ENCODE results near the gene BMPR1A. TPM values are rescaled to one million over a fixed set of nuclear protein-coding genes. Genes with fewer than 3 reads are reported as not detected.

The BMPR1A gene
- polyA plus RNA-seq, 2 of the 4 experiments (the other 2 are of a cell fraction), result 25.5 to 39.0 TPM

- no peak for TF ChIP-seq SMC3 (IDR thresholded peaks at IDR 0.05)
- no peak for TF ChIP-seq JUNB (IDR thresholded peaks at IDR 0.05)
- TF ChIP-seq RFX5 (IDR thresholded peaks at IDR 0.05), result no peak
- TF ChIP-seq CHD2 (IDR thresholded peaks at IDR 0.05; ENCODE audit: low read length, partially characterized antibody), result no peak
- TF ChIP-seq HOXB13 (CRISPR knock-in tag; IDR thresholded peaks at IDR 0.05; ENCODE audit: low read depth), result no peak
- TF ChIP-seq KDM1A (IDR thresholded peaks at IDR 0.05; ENCODE audit: low read depth), result no peak
Measured at GRCh38 chr10:86716466-86716865, 40.0 kb upstream of the BMPR1A start (continued).

DNA sequence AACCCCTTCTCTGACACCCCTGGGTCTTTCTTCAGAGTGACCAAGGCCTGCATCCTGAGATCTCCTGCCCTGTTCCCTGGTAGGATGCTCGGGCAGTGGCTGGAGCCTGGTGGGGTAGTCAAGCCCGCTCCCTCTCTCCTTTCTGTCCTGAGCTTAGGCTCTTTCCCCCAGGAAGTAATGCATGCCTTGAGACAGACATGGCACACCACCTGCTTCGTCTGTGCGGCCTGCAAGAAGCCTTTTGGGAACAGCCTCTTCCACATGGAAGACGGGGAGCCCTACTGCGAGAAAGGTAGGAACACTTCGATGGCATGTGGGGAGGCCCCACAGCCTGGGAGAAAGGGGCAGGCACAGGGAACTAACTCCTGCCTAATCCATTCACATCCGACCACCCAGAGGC, 37.9 kb upstream of the BMPR1A start:
- TF ChIP-seq, protein P1, sequence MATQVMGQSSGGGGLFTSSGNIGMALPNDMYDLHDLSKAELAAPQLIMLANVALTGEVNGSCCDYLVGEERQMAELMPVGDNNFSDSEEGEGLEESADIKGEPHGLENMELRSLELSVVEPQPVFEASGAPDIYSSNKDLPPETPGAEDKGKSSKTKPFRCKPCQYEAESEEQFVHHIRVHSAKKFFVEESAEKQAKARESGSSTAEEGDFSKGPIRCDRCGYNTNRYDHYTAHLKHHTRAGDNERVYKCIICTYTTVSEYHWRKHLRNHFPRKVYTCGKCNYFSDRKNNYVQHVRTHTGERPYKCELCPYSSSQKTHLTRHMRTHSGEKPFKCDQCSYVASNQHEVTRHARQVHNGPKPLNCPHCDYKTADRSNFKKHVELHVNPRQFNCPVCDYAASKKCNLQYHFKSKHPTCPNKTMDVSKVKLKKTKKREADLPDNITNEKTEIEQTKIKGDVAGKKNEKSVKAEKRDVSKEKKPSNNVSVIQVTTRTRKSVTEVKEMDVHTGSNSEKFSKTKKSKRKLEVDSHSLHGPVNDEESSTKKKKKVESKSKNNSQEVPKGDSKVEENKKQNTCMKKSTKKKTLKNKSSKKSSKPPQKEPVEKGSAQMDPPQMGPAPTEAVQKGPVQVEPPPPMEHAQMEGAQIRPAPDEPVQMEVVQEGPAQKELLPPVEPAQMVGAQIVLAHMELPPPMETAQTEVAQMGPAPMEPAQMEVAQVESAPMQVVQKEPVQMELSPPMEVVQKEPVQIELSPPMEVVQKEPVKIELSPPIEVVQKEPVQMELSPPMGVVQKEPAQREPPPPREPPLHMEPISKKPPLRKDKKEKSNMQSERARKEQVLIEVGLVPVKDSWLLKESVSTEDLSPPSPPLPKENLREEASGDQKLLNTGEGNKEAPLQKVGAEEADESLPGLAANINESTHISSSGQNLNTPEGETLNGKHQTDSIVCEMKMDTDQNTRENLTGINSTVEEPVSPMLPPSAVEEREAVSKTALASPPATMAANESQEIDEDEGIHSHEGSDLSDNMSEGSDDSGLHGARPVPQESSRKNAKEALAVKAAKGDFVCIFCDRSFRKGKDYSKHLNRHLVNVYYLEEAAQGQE (IDR thresholded peaks at IDR 0.05), result no peak
- TF ChIP-seq CHD4 (IDR thresholded peaks at IDR 0.05; ENCODE audit: borderline replicate concordance), result no peak
- TF ChIP-seq HOXB5 (CRISPR knock-in tag; IDR thresholded peaks at IDR 0.05), result no peak
- no peak for TF ChIP-seq NFE2L2 (conservative IDR thresholded peaks at IDR 0.05; ENCODE audit: low read length)
- TF ChIP-seq, protein P2, sequence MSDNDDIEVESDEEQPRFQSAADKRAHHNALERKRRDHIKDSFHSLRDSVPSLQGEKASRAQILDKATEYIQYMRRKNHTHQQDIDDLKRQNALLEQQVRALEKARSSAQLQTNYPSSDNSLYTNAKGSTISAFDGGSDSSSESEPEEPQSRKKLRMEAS (IDR thresholded peaks at IDR 0.05), result no peak
- no peak for TF ChIP-seq KDM1A (IDR thresholded peaks at IDR 0.05; ENCODE audit: low read depth)
- no peak for TF ChIP-seq FOSL2 (IDR thresholded peaks at IDR 0.05)
- no peak for TF ChIP-seq FOSL2 (CRISPR knock-in tag; IDR thresholded peaks at IDR 0.05)
- no peak for TF ChIP-seq HEYL (CRISPR knock-in tag; IDR thresholded peaks at IDR 0.05)
- no peak for TF ChIP-seq BHLHE40 (IDR thresholded peaks at IDR 0.05; ENCODE audit: low read depth, low read length)
- no peak for TF ChIP-seq ATOH8 (CRISPR knock-in tag; IDR thresholded peaks at IDR 0.05; ENCODE audit: low read depth)
- no peak for TF ChIP-seq ZSCAN20 (CRISPR knock-in tag; IDR thresholded peaks at IDR 0.05)
- TF ChIP-seq HDAC2 (IDR thresholded peaks at IDR 0.05), result no peak
- no peak for TF ChIP-seq EP300 (IDR thresholded peaks at IDR 0.05)
- Histone ChIP-seq H3K4me1 (no peaks in the 10 kb centered on the region), H3K4me2 (no peak overlapping the region), H3K4me3 (no peak overlapping the region), H3K27ac (no peak overlapping the region), H3K9me3 (no peaks in the 10 kb centered on the region)
- ChIA-PET POLR2A (interaction anchor here (0.6 kb wide), 1 partner anchor 64 kb away, joined by 6 read pairs; no protein-coding TSS in a partner anchor), CTCF (interaction anchor here (1.0 to 1.3 kb wide), 2 partner anchors 9 to 15 kb away, joined by 3 read pairs; no protein-coding TSS in a partner anchor)
- FAIRE-seq, result no peak
- ATAC-seq, result no peak
- no peak for DNase-seq (ENCODE audit: low read depth in 1 of 2, low spot score in 1 of 2)
- WGBS (ENCODE audit: missing lambda C conversion rate), result 78% methylated on average over 8 of the region's 8 CpGs

DNA sequence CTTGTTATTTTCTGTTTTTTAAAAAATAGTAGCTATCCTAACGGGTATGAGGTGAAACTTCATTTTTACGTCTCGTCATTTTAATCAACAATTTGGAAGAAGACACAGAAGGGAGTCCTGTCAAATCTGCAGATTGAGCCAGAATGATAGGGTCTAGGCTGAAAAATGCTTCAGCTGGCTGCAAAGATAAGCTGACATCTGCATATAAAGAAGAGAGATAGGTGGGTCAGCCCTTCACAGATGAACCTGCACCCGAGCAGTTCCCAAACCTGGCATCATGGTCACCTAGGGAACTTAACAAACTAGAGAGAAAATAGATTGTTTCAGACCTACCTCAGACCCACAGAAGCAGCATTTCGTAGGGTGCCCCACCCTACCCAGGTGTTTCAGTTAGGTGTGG, 35.2 kb upstream of the BMPR1A start:
- CTCF ChIA-PET, result interaction anchor here (0.8 to 1.5 kb wide), 4 partner anchors 9 to 184 kb away, joined by 3 to 4 read pairs (median 3); no protein-coding TSS in a partner anchor
- FAIRE-seq (no peak), DNase-seq (ENCODE audit: low read depth in 1 of 2, low spot score in 1 of 2) (no peak), ATAC-seq (no peak)
- POLR2A ChIA-PET, result interaction anchor here (1.6 kb wide), 1 partner anchor 9 kb away, joined by 3 read pairs; no protein-coding TSS in a partner anchor
- Histone ChIP-seq H3K4me1 (no peaks in the 10 kb centered on the region), H3K4me3 (no peak overlapping the region), H3K9me3 (no peaks in the 10 kb centered on the region), H3K4me2 (no peak overlapping the region), H3K27ac (no peak overlapping the region)
- WGBS (ENCODE audit: missing lambda C conversion rate), result 62% methylated on average over 5 of the region's 5 CpGs
- TF ChIP-seq CBX2 (IDR thresholded peaks at IDR 0.05; ENCODE audit: borderline replicate concordance, low read depth) (no peak), ELK1 (IDR thresholded peaks at IDR 0.05; ENCODE audit: low read depth, low read length) (no peak), FOSL2 (IDR thresholded peaks at IDR 0.05) (no peak), FOSL2 (CRISPR knock-in tag; IDR thresholded peaks at IDR 0.05) (no peak), ZSCAN20 (CRISPR knock-in tag; IDR thresholded peaks at IDR 0.05) (no peak), ZC3H11A (IDR thresholded peaks at IDR 0.05) (no peak), BCL3 (IDR thresholded peaks at IDR 0.05) (no peak), HOXA7 (CRISPR knock-in tag; IDR thresholded peaks at IDR 0.05) (no peak), KDM1A (IDR thresholded peaks at IDR 0.05; ENCODE audit: low read depth) (no peak), MAFK (IDR thresholded peaks at IDR 0.05; ENCODE audit: partially characterized antibody) (no peak), NFE2L2 (conservative IDR thresholded peaks at IDR 0.05; ENCODE audit: low read length) (no peak)
- TF ChIP-seq, protein P1 (IDR thresholded peaks at IDR 0.05), result no peak
- TF ChIP-seq, protein P2 (IDR thresholded peaks at IDR 0.05), result no peak
